Endothelial cell of umbilical vein (primary cell): ENCODE measurements around the gene RYR1. TPM values are rescaled to one million over a fixed set of nuclear protein-coding genes. Genes with fewer than 3 reads are reported as not detected.

Experiments
- BruUV-seq: library from RNA; stranded (reverse); fragments of 400-500 nt; replicated peaks from 2 replicates; lab custom pipeline; 2021; lab: Mats Ljungman, UMichigan
- CTCF ChIA-PET: fragments of 300-600, 350-600 bp; sonication (Branson Sonifier 250); formaldehyde crosslinking; loops from one replicate; lab custom pipeline; 2021; ENCODE audit warnings: antibody characterized with exemption, inconsistent platforms; lab: Charles Lee
- POLR2A ChIA-PET: fragments of 300-600, 350-600 bp; sonication (Branson Sonifier 250); formaldehyde crosslinking; loops from one replicate; lab custom pipeline; 2021; ENCODE audit warnings: antibody characterized with exemption, inconsistent platforms; lab: Charles Lee
- DNase-seq: peaks from one replicate; pipeline ENCODE4 v3.0.0-alpha.2; 2011; ENCODE audit warnings: low read depth, low spot score
- FAIRE-seq: peaks from 2 replicates; lab custom pipeline; 2011; peaks lifted over from hg19 to GRCh38; lab: Jason Lieb, UNC
- H2AFZ ChIP-seq: 2 replicates; pipeline ENCODE4 v1.6.0; 2012; ENCODE audit warnings: low read depth, low read length, control low read depth, inconsistent platforms
- H3K27ac ChIP-seq: 2 replicates; pipeline ENCODE4 v1.5.1; 2011; ENCODE audit warnings: low read depth, mild to moderate bottlenecking, control low read depth, low read length, moderate library complexity; ENCODE audit not compliant: insufficient read depth
- H3K27me3 ChIP-seq, 2 experiments: 2 replicates each; pipeline versions ENCODE4 v1.6.0 to v1.6.1; 2011; ENCODE audit warnings: low read length in 2 of 2, mixed read lengths in 1 of 2; ENCODE audit not compliant: control insufficient read depth in 2 of 2, insufficient read depth in 2 of 2
- H3K36me3 ChIP-seq, 2 experiments: 2 replicates in 1 of 2; 3 replicates in 1 of 2; pipeline ENCODE4 v1.5.1; 2011; ENCODE audit warnings: low read length in 2 of 2, mild to moderate bottlenecking in 1 of 2, moderate library complexity in 1 of 2; ENCODE audit not compliant: control insufficient read depth in 2 of 2, insufficient read depth in 2 of 2; ENCODE audit errors: extremely low read depth in 1 of 2
- H3K4me1 ChIP-seq: 3 replicates; pipeline ENCODE4 v1.5.1; 2011; ENCODE audit warnings: mild to moderate bottlenecking, low read length; ENCODE audit not compliant: control insufficient read depth, insufficient read depth; ENCODE audit errors: extremely low read depth
- H3K4me2 ChIP-seq: 2 replicates; pipeline ENCODE4 v1.6.1; 2011; ENCODE audit warnings: low read length, control low read depth, mixed read lengths; ENCODE audit not compliant: insufficient read depth
- H3K4me3 ChIP-seq, 3 experiments: fragments of 200-600 bp in 1 of 3; sonication (generic), shearing (Covaris generic) in 1 of 3; replicated peaks in 1 of 3; 2 replicates each; pipeline ENCODE4 v1.5.1; 2011 to 2016; ENCODE audit warnings: control low read depth in 3 of 3, low read length in 3 of 3, mild to moderate bottlenecking in 2 of 3, inconsistent platforms in 1 of 3, low read depth in 1 of 3, moderate library complexity in 1 of 3; ENCODE audit not compliant: insufficient read depth in 1 of 3
- H3K79me2 ChIP-seq: 2 replicates; pipeline ENCODE4 v1.6.0; 2012; ENCODE audit warnings: low read length, inconsistent platforms; ENCODE audit not compliant: control insufficient read depth, insufficient read depth
- H3K9ac ChIP-seq: replicated peaks from 2 replicates; pipeline ENCODE3; 2011; ENCODE audit warnings: low read length, control low read depth; ENCODE audit not compliant: insufficient read depth; ENCODE audit errors: extremely low read depth
- H3K9me1 ChIP-seq: replicated peaks from 3 replicates; pipeline ENCODE4 v1.6.0; 2011; ENCODE audit warnings: mild to moderate bottlenecking, low read length; ENCODE audit not compliant: control insufficient read depth, insufficient read depth; ENCODE audit errors: extremely low read depth
- H3K9me3 ChIP-seq: replicated peaks from 2 replicates; pipeline ENCODE4 v1.5.1; 2012; ENCODE audit warnings: low read length, inconsistent platforms; ENCODE audit not compliant: control insufficient read depth, insufficient read depth
- H4K20me1 ChIP-seq: replicated peaks from 2 replicates; pipeline ENCODE3; 2011; ENCODE audit warnings: mild to moderate bottlenecking, low read length; ENCODE audit not compliant: control insufficient read depth, insufficient read depth; ENCODE audit errors: extremely low read depth
- CTCF ChIP-seq, 2 donors: IDR thresholded peaks; 1 replicate in 1 of 2; 2 replicates in 1 of 2; pipeline ENCODE4 v1.5.1; 2011; ENCODE audit warnings: low read length in 2 of 2, mild to moderate bottlenecking in 2 of 2, moderate library complexity in 2 of 2, control low read depth in 1 of 2, inconsistent platforms in 1 of 2, low read depth in 1 of 2; ENCODE audit not compliant: insufficient read depth in 1 of 2; ENCODE audit errors: extremely low read depth in 1 of 2
- EZH2 ChIP-seq: IDR thresholded peaks from 2 replicates; pipeline ENCODE4 v1.6.1; 2012; ENCODE audit warnings: borderline replicate concordance, low read depth, mild to moderate bottlenecking, moderate library complexity, low read length, inconsistent platforms; ENCODE audit not compliant: severe bottlenecking
- FOS ChIP-seq: IDR thresholded peaks from 2 replicates; pipeline ENCODE4 v1.6.1; 2011; ENCODE audit warnings: mild to moderate bottlenecking, low read length, moderate library complexity, borderline replicate concordance; ENCODE audit not compliant: insufficient read depth
- GATA2 ChIP-seq: IDR thresholded peaks from 2 replicates; pipeline ENCODE4 v1.7.0; 2011; ENCODE audit warnings: low read depth, mild to moderate bottlenecking, moderate library complexity, mixed read lengths, low read length; ENCODE audit not compliant: insufficient read length, insufficient read depth
- JUN ChIP-seq: IDR thresholded peaks from 2 replicates; pipeline ENCODE4 v1.6.1; 2011; ENCODE audit warnings: borderline replicate concordance, low read depth; ENCODE audit not compliant: insufficient read length, insufficient read depth
- MAX ChIP-seq: IDR thresholded peaks from 2 replicates; pipeline ENCODE4 v1.6.1; 2011; ENCODE audit not compliant: insufficient read depth, insufficient read length
- MYC ChIP-seq: IDR thresholded peaks from one replicate; pipeline ENCODE4 v1.6.1; 2011; ENCODE audit warnings: mild to moderate bottlenecking, low read depth, low read length
- POLR2A ChIP-seq: IDR thresholded peaks from 2 replicates; pipeline ENCODE4 v1.6.1; 2012; ENCODE audit warnings: low read depth, mild to moderate bottlenecking, control low read depth, low read length
- POLR2AphosphoS5 ChIP-seq: IDR thresholded peaks from 2 replicates; pipeline ENCODE4 v1.6.1; 2012; ENCODE audit warnings: low read depth, mild to moderate bottlenecking, control low read depth, low read length, moderate library complexity; ENCODE audit not compliant: insufficient read depth
- dilution Hi-C: fragments of 300-500 bp; cut with MboI; formaldehyde crosslinking; loops from one replicate; pipeline ENCODE4 v1.15.0; 2019; ENCODE audit warnings: low sequenced_read_pairs; ENCODE audit not compliant: extremely low pct_ligation_motif_present
- intact Hi-C: fragments of 100-400 bp; cut with micrococcal nuclease; formaldehyde crosslinking; loops from one replicate; pipeline ENCODE4 v1.10.0; 2022
- polyA plus RNA-seq, 4 experiments: library from polyadenylated mRNA; depleted of rRNA in 3 of 4; stranded (reverse) in 3 of 4; unstranded in 1 of 4; fragments of >200 nt; gene quantifications; 2 replicates each; pipeline versions ENCODE4 v1.2.1 to v1.2.3, GENCODE V29; 2011 to 2012; ENCODE audit warnings: missing spikeins in 1 of 4
- total RNA-seq: library from RNA; stranded (reverse); gene quantifications from 2 replicates; pipeline ENCODE4 v1.2.3, GENCODE V29; 2021

Gene RYR1
- total and polyA plus RNA-seq, 2 donors (not counting 3 experiments of a cell fraction or from before 2014, with no cell fraction given): under 0.01 to 0.02 TPM

GRCh38 chr19:38448225-38448624, 14.7 kb downstream of the RYR1 start:
- no peak overlapping the region for H2AFZ ChIP-seq
- no peaks in the 10 kb centered on the region for H3K27me3 ChIP-seq
- FAIRE-seq (no peak), DNase-seq (no peak)
- TF ChIP-seq JUN (no peak), FOS (no peak), MYC (no peak), EZH2 (no peak), MAX (no peak), GATA2 (no peak), POLR2A (no peak), CTCF (IDR thresholded peaks at IDR 0.05; ENCODE audit: extremely low read depth in 1 of 2, insufficient read depth in 1 of 2, low read depth in 1 of 2, low read length in 2 of 2) (no peak), POLR2AphosphoS5 (no peak)
- H3K4me3 ChIP-seq: no peak overlapping the region
- H3K27ac ChIP-seq: no peak overlapping the region
- no peaks in the 10 kb centered on the region for H3K9me1 ChIP-seq
- H3K4me2 ChIP-seq: no peak overlapping the region
- no peaks in the 10 kb centered on the region for H3K36me3 ChIP-seq
- intact Hi-C loops: no loop called here
- ChIA-PET CTCF (no interaction called here), POLR2A (no interaction called here)
- no peaks in the 10 kb centered on the region for H4K20me1 ChIP-seq
- no peak overlapping the region for H3K9ac ChIP-seq
- H3K4me1 ChIP-seq: no peaks in the 10 kb centered on the region
- no peaks in the 10 kb centered on the region for H3K79me2 ChIP-seq
- no peaks in the 10 kb centered on the region for H3K9me3 ChIP-seq
- no TSS peak for BruUV-seq
- dilution Hi-C loops: no loop called here
